Ascending aorta (tissue), 2 donors: Measurements from ENCODE around the gene CD19. TPM values are rescaled to one million over a fixed set of nuclear protein-coding genes. Genes with fewer than 3 reads are reported as not detected.

Experiments
- DNase-seq, 2 donors: peaks; one replicate each; pipeline ENCODE4 v3.0.0-alpha.2; 2019; ENCODE audit warnings: low spot score in 2 of 2
- H3K27ac ChIP-seq, 2 donors: fragments of 200-600 bp; sonication (generic); one replicate each; pipeline ENCODE4 v1.5.1; 2016 to 2017; ENCODE audit warnings: mild to moderate bottlenecking in 1 of 2
- H3K27me3 ChIP-seq: fragments of 200-600 bp; sonication (generic); one replicate; pipeline ENCODE4 v1.5.1; 2017
- H3K36me3 ChIP-seq, 2 donors: fragments of 200-600 bp; sonication (generic); one replicate each; pipeline ENCODE4 v1.5.1; 2016
- H3K4me1 ChIP-seq, 2 donors: fragments of 200-600 bp; sonication (generic); one replicate each; pipeline ENCODE4 v1.5.1; 2016 to 2017; ENCODE audit warnings: mild to moderate bottlenecking in 1 of 2
- H3K4me3 ChIP-seq, 2 donors: fragments of 200-600 bp; sonication (generic); one replicate each; pipeline ENCODE4 v1.5.1; 2016 to 2017; ENCODE audit warnings: mild to moderate bottlenecking in 1 of 2
- H3K9me3 ChIP-seq, 2 donors: fragments of 200-600 bp; sonication (generic); one replicate each; pipeline ENCODE4 v1.5.1; 2016
- CTCF ChIP-seq, 3 experiments: fragments of 200-600 bp in 2 of 3; fragments of 450-650 bp in 1 of 3; sonication (generic) in 2 of 3; IDR thresholded peaks; one replicate each; pipeline ENCODE4 v1.5.1; 2016 to 2019; ENCODE audit warnings: antibody characterized with exemption in 3 of 3, mild to moderate bottlenecking in 1 of 3, moderate library complexity in 1 of 3
- intact Hi-C: fragments of 100-400 bp; cut with DNase I; formaldehyde crosslinking; loops from one replicate; pipeline ENCODE4 v1.15.1; 2023
- total RNA-seq: library from RNA; depleted of rRNA; stranded (reverse); fragments of >200 nt; gene quantifications from one replicate; pipeline ENCODE4 v1.1.0, GENCODE V29; 2016

CD19 gene
- total RNA-seq, 1 donor from 2014 or later = not detected

DNA sequence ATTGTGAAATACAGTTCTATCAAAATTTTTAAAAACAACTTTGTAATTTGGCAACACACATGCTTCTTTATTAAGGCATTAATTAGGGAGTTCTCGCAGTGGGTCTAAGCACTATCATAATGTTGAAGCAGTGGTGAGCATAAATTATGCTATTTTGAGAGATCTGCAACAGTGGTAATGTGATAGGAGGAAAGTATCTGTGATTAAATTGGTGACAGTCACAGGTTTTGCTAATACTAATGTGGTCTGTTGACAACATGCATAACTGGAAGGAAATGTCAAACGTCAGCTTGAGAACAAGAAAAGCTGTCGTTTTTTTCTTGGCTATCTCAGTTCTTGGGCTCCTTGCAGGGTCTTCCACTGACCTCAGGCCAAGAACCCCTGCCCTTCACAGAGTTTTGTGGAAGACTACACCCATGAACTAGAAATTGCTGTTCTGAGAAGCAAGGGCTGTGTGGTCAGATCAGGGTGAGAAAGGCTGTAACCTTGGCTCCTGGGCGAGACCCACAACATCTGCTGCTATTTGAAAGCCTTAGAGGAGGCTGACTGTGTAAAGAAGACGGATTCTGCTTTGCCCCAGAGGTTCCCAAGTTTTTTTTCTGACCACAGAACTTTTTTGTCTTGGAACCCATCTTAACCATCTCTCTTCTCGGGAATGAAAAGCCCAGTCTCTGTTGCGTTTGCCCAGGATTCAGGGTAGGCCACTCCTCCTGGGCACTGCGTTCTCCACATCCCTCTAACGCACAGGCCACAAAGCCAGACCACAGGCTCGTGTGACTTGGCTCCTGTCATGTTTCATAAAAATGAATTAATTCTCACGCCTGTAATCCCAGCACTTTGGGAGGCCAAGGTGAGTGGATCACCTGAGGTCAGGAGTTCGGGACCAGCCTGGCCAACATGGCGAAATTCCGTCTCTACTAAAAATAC, 39.5 kb upstream of the CD19 start:
- no peaks in the 10 kb centered on the region for H3K27me3 ChIP-seq

DNA sequence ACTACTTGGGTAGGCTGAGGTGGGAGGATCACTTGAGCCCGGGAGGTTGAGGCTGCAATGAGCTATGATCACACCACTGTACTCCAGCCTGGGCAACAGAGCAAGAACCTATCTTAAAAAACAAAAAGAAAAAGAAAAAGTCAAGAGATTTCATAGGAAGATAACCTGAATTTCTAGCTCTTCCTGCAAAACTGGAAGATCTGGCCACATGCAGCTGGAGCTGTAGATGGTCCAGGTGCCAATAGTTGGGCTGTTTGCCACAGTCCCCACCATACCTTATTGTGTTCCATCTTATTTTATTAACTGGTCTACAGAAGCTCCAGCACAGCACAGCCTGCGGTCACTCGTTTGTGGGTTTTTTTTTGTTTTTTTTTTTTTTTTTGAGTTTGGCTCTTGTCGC, 38.5 kb upstream of the CD19 start:
- no peak overlapping the region for H3K27ac ChIP-seq
- no peaks in the 10 kb centered on the region for H3K9me3 ChIP-seq
- DNase-seq = no peak
- no peaks in the 10 kb centered on the region for H3K27me3 ChIP-seq
- no peak overlapping the region for H3K4me3 ChIP-seq
- no peaks in the 10 kb centered on the region for H3K4me1 ChIP-seq
- TF ChIP-seq CTCF (IDR thresholded peaks at IDR 0.05) = no peak
- intact Hi-C loops = no loop called here
- no peaks in the 10 kb centered on the region for H3K36me3 ChIP-seq

More for the DNA sequence above, 39.5 kb upstream of the CD19 start:
- no peak for DNase-seq
- intact Hi-C loops = no loop called here
- no peaks in the 10 kb centered on the region for H3K9me3 ChIP-seq
- H3K4me3 ChIP-seq = no peak overlapping the region
- TF ChIP-seq CTCF (IDR thresholded peaks at IDR 0.05) = no peak
- no peak overlapping the region for H3K27ac ChIP-seq
- H3K36me3 ChIP-seq = no peaks in the 10 kb centered on the region
- no peaks in the 10 kb centered on the region for H3K4me1 ChIP-seq

- Histone ChIP-seq H3K27me3 (no peaks in the 10 kb centered on the region), H3K36me3 (no peaks in the 10 kb centered on the region), H3K4me3 (no peak overlapping the region), H3K4me1 (no peaks in the 10 kb centered on the region), H3K27ac (no peak overlapping the region), H3K9me3 (no peaks in the 10 kb centered on the region)
- DNase-seq = no peak
- TF ChIP-seq CTCF (IDR thresholded peaks at IDR 0.05) = no peak
- intact Hi-C loops = no loop called here
Measured at GRCh38 chr16:28895609-28896008, 36.2 kb upstream of the CD19 start.

- H3K27ac ChIP-seq = no peak overlapping the region
- no peak for TF ChIP-seq CTCF (IDR thresholded peaks at IDR 0.05)
- no peaks in the 10 kb centered on the region for H3K36me3 ChIP-seq
- no peaks in the 10 kb centered on the region for H3K9me3 ChIP-seq
- intact Hi-C loops = no loop called here
- no peaks in the 10 kb centered on the region for H3K4me1 ChIP-seq
- no peak for DNase-seq
- no peak overlapping the region for H3K4me3 ChIP-seq
- no peaks in the 10 kb centered on the region for H3K27me3 ChIP-seq
Measured at GRCh38 chr16:28897826-28898225, 33.9 kb upstream of the CD19 start.

DNA sequence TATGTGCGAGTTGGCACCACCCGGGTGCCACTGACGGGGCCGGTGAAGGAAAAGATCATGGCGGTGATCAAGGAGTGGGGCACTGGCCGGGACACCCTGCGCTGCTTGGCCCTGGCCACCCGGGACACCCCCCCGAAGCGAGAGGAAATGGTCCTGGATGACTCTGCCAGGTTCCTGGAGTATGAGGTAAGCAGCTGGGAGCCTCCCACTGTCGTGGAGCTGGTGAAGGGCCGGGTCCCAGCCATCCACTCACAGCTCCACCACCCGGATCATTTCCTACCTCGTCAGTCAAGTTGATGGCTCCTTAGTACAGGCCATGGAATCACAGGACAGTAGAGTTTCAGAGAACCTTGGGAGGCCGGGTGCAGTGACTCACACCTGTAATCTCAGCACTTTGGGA, 33.5 kb upstream of the CD19 start:
- Histone ChIP-seq H3K27me3 (no peaks in the 10 kb centered on the region), H3K4me1 (no peaks in the 10 kb centered on the region), H3K36me3 (no peaks in the 10 kb centered on the region), H3K9me3 (no peaks in the 10 kb centered on the region), H3K4me3 (no peak overlapping the region), H3K27ac (no peak overlapping the region)
- TF ChIP-seq CTCF (IDR thresholded peaks at IDR 0.05) = no peak
- intact Hi-C loops = no loop called here
- no peak for DNase-seq
